IMR-90 (cell line): ENCODE data around the gene TRMT1. TPM values are rescaled to one million over a fixed set of nuclear protein-coding genes. Genes with fewer than 3 reads are reported as not detected.

Experiments used
- ATAC-seq: fragments of 200-7000 bp; cut with Tn5 transposase; 2 replicates; pipeline ENCODE4 v1.9.1; 2020; ENCODE audit warnings: low read depth, mild to moderate bottlenecking, moderate library complexity
- BruUV-seq: library from RNA; stranded (reverse); fragments of 400-500 nt; replicated peaks from 2 replicates; lab custom pipeline; 2021; lab: Mats Ljungman, UMichigan
- CTCF ChIA-PET: fragments of 300-600 bp; formaldehyde crosslinking; extraction: SDS; loops from one replicate; lab custom pipeline; 2021; ENCODE audit warnings: antibody characterized with exemption; lab: Yijun Ruan, JAX
- POLR2A ChIA-PET: fragments of 300-600 bp; sonication (Branson Sonifier 250); formaldehyde crosslinking; loops from one replicate; lab custom pipeline; 2022; ENCODE audit warnings: antibody characterized with exemption; ENCODE audit not compliant: unreplicated experiment; lab: Charles Lee
- DNase-seq: peaks from one replicate; pipeline ENCODE4 v3.0.0; 2013
- H2AFZ ChIP-seq: replicated peaks from 2 replicates; pipeline ENCODE3; 2013; ENCODE audit warnings: low read length, mild to moderate bottlenecking; ENCODE audit not compliant: poor library complexity
- H2AK5ac ChIP-seq: 2 replicates; pipeline ENCODE4 v1.6.1; 2013; ENCODE audit warnings: low read depth, low read length, inconsistent platforms
- H2AK9ac ChIP-seq: replicated peaks from 2 replicates; pipeline ENCODE3; 2013; ENCODE audit warnings: mild to moderate bottlenecking, low read depth, low read length, moderate library complexity; ENCODE audit not compliant: poor library complexity
- H2BK120ac ChIP-seq: 2 replicates; pipeline ENCODE4 v1.6.1; 2013; ENCODE audit warnings: low read depth, low read length, inconsistent platforms
- H2BK15ac ChIP-seq: 3 replicates; pipeline ENCODE4 v1.6.1; 2013; ENCODE audit warnings: low read depth, low read length, inconsistent platforms
- H2BK20ac ChIP-seq: 2 replicates; pipeline ENCODE4 v1.6.1; 2013; ENCODE audit warnings: low read depth, mild to moderate bottlenecking, inconsistent platforms, low read length, moderate library complexity
- H2BK5ac ChIP-seq: 2 replicates; pipeline ENCODE4 v1.6.1; 2013; ENCODE audit warnings: mild to moderate bottlenecking, low read depth, low read length, inconsistent platforms; ENCODE audit not compliant: poor library complexity, severe bottlenecking
- H3K14ac ChIP-seq: replicated peaks from 2 replicates; pipeline ENCODE4 v1.6.1; 2013; ENCODE audit warnings: low read depth, low read length, inconsistent platforms
- H3K18ac ChIP-seq: 2 replicates; pipeline ENCODE4 v1.6.1; 2013; ENCODE audit warnings: low read depth, low read length, control low read depth
- H3K23ac ChIP-seq: 2 replicates; pipeline ENCODE4 v1.6.1; 2013; ENCODE audit warnings: low read depth, low read length, inconsistent platforms
- H3K27ac ChIP-seq: 2 replicates; pipeline ENCODE4 v1.5.1; 2013; ENCODE audit warnings: mild to moderate bottlenecking, control low read depth, low read length; ENCODE audit not compliant: insufficient read depth
- H3K27me3 ChIP-seq: 2 replicates; pipeline ENCODE4 v1.6.1; 2013; ENCODE audit warnings: low read length; ENCODE audit not compliant: control insufficient read depth, insufficient read depth
- H3K36me3 ChIP-seq: 2 replicates; pipeline ENCODE4 v1.6.1; 2013; ENCODE audit warnings: low read length, mixed read lengths; ENCODE audit not compliant: control insufficient read depth, insufficient read depth
- H3K4ac ChIP-seq: 2 replicates; pipeline ENCODE4 v1.6.1; 2013; ENCODE audit warnings: low read depth, low read length, inconsistent platforms
- H3K4me1 ChIP-seq: 2 replicates; pipeline ENCODE4 v1.6.1; 2013; ENCODE audit warnings: low read length, mixed read lengths; ENCODE audit not compliant: control insufficient read depth, insufficient read depth
- H3K4me2 ChIP-seq: 2 replicates; pipeline ENCODE4 v1.6.1; 2013; ENCODE audit warnings: low read depth, mild to moderate bottlenecking, control low read depth, low read length, moderate library complexity
- H3K4me3 ChIP-seq: 2 replicates; pipeline ENCODE4 v1.5.1; 2013; ENCODE audit warnings: low read depth, mild to moderate bottlenecking, control low read depth, low read length, moderate library complexity; ENCODE audit not compliant: insufficient read depth
- H3K56ac ChIP-seq: 2 replicates; pipeline ENCODE4 v1.6.1; 2013; ENCODE audit warnings: low read length, inconsistent platforms; ENCODE audit not compliant: insufficient read depth; ENCODE audit errors: extremely low read depth
- H3K79me1 ChIP-seq, 2 experiments: 2 replicates each; pipeline ENCODE4 v1.6.1; 2013; ENCODE audit warnings: low read length in 2 of 2, inconsistent platforms in 1 of 2, low read depth in 1 of 2
- H3K9ac ChIP-seq: 2 replicates; pipeline ENCODE4 v1.6.1; 2013; ENCODE audit warnings: low read depth, low read length, control low read depth
- H3K9me1 ChIP-seq: 2 replicates; pipeline ENCODE4 v1.6.1; 2013; ENCODE audit warnings: low read length, inconsistent platforms; ENCODE audit not compliant: insufficient read depth
- H3K9me3 ChIP-seq: 2 replicates; pipeline ENCODE4 v1.6.1; 2013; ENCODE audit warnings: low read length; ENCODE audit not compliant: control insufficient read depth, insufficient read depth
- H4K20me1 ChIP-seq: 2 replicates; pipeline ENCODE4 v1.6.1; 2013; ENCODE audit warnings: low read length, inconsistent platforms; ENCODE audit not compliant: insufficient read depth
- H4K5ac ChIP-seq: 2 replicates; pipeline ENCODE4 v1.6.1; 2013; ENCODE audit warnings: mild to moderate bottlenecking, low read depth, low read length, control low read depth
- H4K8ac ChIP-seq, 2 experiments: 2 replicates each; pipeline ENCODE4 v1.6.1; 2013; ENCODE audit warnings: low read depth in 2 of 2, low read length in 2 of 2, control low read depth in 1 of 2, inconsistent platforms in 1 of 2
- H4K91ac ChIP-seq: 2 replicates; pipeline ENCODE4 v1.6.1; 2013; ENCODE audit warnings: low read depth, low read length, inconsistent platforms; ENCODE audit not compliant: insufficient read depth
- BHLHE40 ChIP-seq: fragments of 150-350 bp; IDR thresholded peaks from 2 replicates; pipeline ENCODE4 v1.6.1; 2016; ENCODE audit warnings: mild to moderate bottlenecking, low read depth, low read length
- CEBPB ChIP-seq: IDR thresholded peaks from 2 replicates; pipeline ENCODE4 v1.6.1; 2012; ENCODE audit warnings: low read depth, low read length, improper control_type of control experiment
- CHD1 ChIP-seq: IDR thresholded peaks from 2 replicates; pipeline ENCODE4 v1.6.1; 2012; ENCODE audit warnings: low read depth, low read length, improper control_type of control experiment
- CTCF ChIP-seq: conservative IDR thresholded peaks from 2 replicates; pipeline ENCODE4 v1.5.1; 2012; ENCODE audit warnings: mild to moderate bottlenecking, low read depth, low read length, improper control_type of control experiment
- ELK1 ChIP-seq: fragments of 150-350 bp; IDR thresholded peaks from 2 replicates; pipeline ENCODE4 v1.6.1; 2016; ENCODE audit warnings: low read depth, mild to moderate bottlenecking, low read length, moderate library complexity, borderline replicate concordance
- MAZ ChIP-seq: IDR thresholded peaks from 2 replicates; pipeline ENCODE4 v1.6.1; 2012; ENCODE audit warnings: low read depth, mild to moderate bottlenecking, low read length, improper control_type of control experiment, moderate library complexity, borderline replicate concordance
- MXI1 ChIP-seq: IDR thresholded peaks from 2 replicates; pipeline ENCODE4 v1.6.1; 2012; ENCODE audit warnings: low read depth, mild to moderate bottlenecking, low read length, moderate library complexity, borderline replicate concordance
- RCOR1 ChIP-seq: IDR thresholded peaks from 2 replicates; pipeline ENCODE4 v1.6.1; 2012; ENCODE audit warnings: mild to moderate bottlenecking, low read length, improper control_type of control experiment; ENCODE audit not compliant: insufficient replicate concordance
- RFX5 ChIP-seq: IDR thresholded peaks from 2 replicates; pipeline ENCODE4 v1.8.0; 2012; ENCODE audit warnings: low read depth, mild to moderate bottlenecking, low read length, moderate library complexity
- SMC3 ChIP-seq: fragments of 150-350 bp; IDR thresholded peaks from 2 replicates; pipeline ENCODE4 v1.6.1; 2016; ENCODE audit warnings: low read depth, mild to moderate bottlenecking, antibody characterized with exemption, low read length, moderate library complexity
- WGBS, 2 experiments: methylation state at CpG; one replicate each; pipeline versions ENCODE4 v1.1.5 to v1.1.7; 2013; ENCODE audit warnings: missing lambda C conversion rate in 2 of 2; ENCODE audit not compliant: insufficient read length in 1 of 2; ENCODE audit errors: extremely low coverage in 2 of 2; 5-methylcytosine and 5-hydroxymethylcytosine counted together
- dilution Hi-C: fragments of 300-500 bp; cut with HindIII; formaldehyde crosslinking; loops from one replicate; pipeline ENCODE4 v1.14.3; 2018; ENCODE audit warnings: low sequenced_read_pairs; ENCODE audit not compliant: unreplicated experiment
- in situ Hi-C: fragments of 300-500 bp; cut with MboI; formaldehyde crosslinking; loops from 3 replicates; pipeline ENCODE4 v1.14.3; 2019; ENCODE audit warnings: low sequenced_read_pairs, inconsistent platforms, mixed read lengths
- intact Hi-C: fragments of 100-400 bp; cut with micrococcal nuclease; formaldehyde crosslinking; loops from 2 replicates; pipeline ENCODE4 v1.10.0; 2022
- polyA plus RNA-seq, 3 experiments: library from polyadenylated mRNA; depleted of rRNA; stranded (reverse); fragments of >200 nt; gene quantifications; 2 replicates each; pipeline ENCODE4 v1.2.3, GENCODE V29; 2012; ENCODE audit warnings: low replicate concordance in 1 of 3
- total RNA-seq: library from RNA; depleted of rRNA; stranded (reverse); fragments of >200 nt; gene quantifications from 2 replicates; pipeline ENCODE4 v1.2.3, GENCODE V29; 2012
- TF ChIP-seq, protein P1 (sequence below): fragments of 150-350 bp; IDR thresholded peaks from 2 replicates; pipeline ENCODE4 v1.6.1; 2017; ENCODE audit warnings: mild to moderate bottlenecking, antibody characterized with exemption, low read length, low read depth

The TRMT1 gene
- total and polyA plus RNA-seq, 2 of the 4 experiments (the other 2 are of a cell fraction): 28.3 to 56.0 TPM

- Histone ChIP-seq H3K18ac (peak overlapping the region; percentile 62; the same call in 1 of the 2 replicates), H2BK5ac (peak overlapping the region; percentile 88), H4K91ac (peak overlapping the region; percentile 93), H2BK15ac (no peak overlapping the region; the same call in 2 of the 3 replicates), H3K9me1 (no peaks in the 10 kb centered on the region), H3K27me3 (no peaks in the 10 kb centered on the region), H2AFZ (peak overlapping the region; percentile 80), H3K36me3 (peaks cover 2% of the 10 kb centered on the region; the same call in 1 of the 2 replicates), H3K9ac (peak overlapping the region; percentile 99), H3K79me1 (peaks cover 0 to 29% of the 10 kb centered on the region in 2 experiments; a peak in 1 of 4 replicates), H3K56ac (peak overlapping the region; percentile 91), H4K20me1 (peaks cover 29% of the 10 kb centered on the region), H3K14ac (peak overlapping the region; percentile 82), H3K4me2 (peak overlapping the region; percentile 90), H3K4me1 (peaks cover 13% of the 10 kb centered on the region), H2BK20ac (no peak overlapping the region; the same call in 1 of the 2 replicates), H4K8ac (peak overlapping the region; percentile 72 to 73; a peak in 2 of 4 replicates), H2AK9ac (peak overlapping the region; percentile 93), H2BK120ac (peak overlapping the region; percentile 45; the same call in 1 of the 2 replicates), H3K9me3 (no peaks in the 10 kb centered on the region), H3K27ac (peak overlapping the region; percentile 80), H3K4ac (peak overlapping the region; percentile 95), H2AK5ac (peak overlapping the region; percentile 94), H3K4me3 (peak overlapping the region; percentile 82), H3K23ac (peak overlapping the region; percentile 85), H4K5ac (peak overlapping the region; percentile 60)
- WGBS, 2 experiments: 10% methylated on average over 12 of the region's 55 CpGs; no CpG with 5 or more reads in 1 of the 2 experiments
- no TSS peak for BruUV-seq
- in situ Hi-C loops: loop anchor here (10.0 kb wide), 1 partner anchor 689 kb away; no protein-coding TSS in a partner anchor
- CTCF ChIA-PET: no interaction called here
- DNase-seq (peak; percentile 76), ATAC-seq (peak; percentile 3)
- intact Hi-C loops: loop anchor here (1.0 kb wide), 1 partner anchor 8 kb away; no protein-coding TSS in a partner anchor
- POLR2A ChIA-PET: interaction anchor here (0.6 to 0.9 kb wide), 3 partner anchors 14 to 112 kb away, joined by 3 read pairs; no protein-coding TSS in a partner anchor
- dilution Hi-C loops: no loop called here
- TF ChIP-seq BHLHE40: no peak
- no peak for TF ChIP-seq RFX5
- no peak for TF ChIP-seq RCOR1
- TF ChIP-seq MXI1: no peak
- TF ChIP-seq CHD1: peak; percentile 22; the same call in 1 of the 2 replicates
- peak; percentile 88 for TF ChIP-seq MAZ
- TF ChIP-seq ELK1: no peak
- TF ChIP-seq CEBPB: no peak
- TF ChIP-seq, protein P1, sequence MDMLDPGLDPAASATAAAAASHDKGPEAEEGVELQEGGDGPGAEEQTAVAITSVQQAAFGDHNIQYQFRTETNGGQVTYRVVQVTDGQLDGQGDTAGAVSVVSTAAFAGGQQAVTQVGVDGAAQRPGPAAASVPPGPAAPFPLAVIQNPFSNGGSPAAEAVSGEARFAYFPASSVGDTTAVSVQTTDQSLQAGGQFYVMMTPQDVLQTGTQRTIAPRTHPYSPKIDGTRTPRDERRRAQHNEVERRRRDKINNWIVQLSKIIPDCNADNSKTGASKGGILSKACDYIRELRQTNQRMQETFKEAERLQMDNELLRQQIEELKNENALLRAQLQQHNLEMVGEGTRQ: peak; percentile 71
- TF ChIP-seq SMC3: 0 out of 2 replicates have a peak, but pooled peaks have one; percentile 2
- TF ChIP-seq CTCF: no peak
Observed at GRCh38 chr19:13155472-13156359, 39.2 kb upstream of the TRMT1 start.
